Cardiac fibroblast (primary cell): Measurements from ENCODE around the gene ZNF652.

ENCODE experiments used
- DNase-seq, 2 donors: peaks; one replicate each; pipeline versions ENCODE4 v3.0.0 to v3.0.0-alpha.2; 2010; ENCODE audit warnings: low read depth in 2 of 2
- H3K4me3 ChIP-seq, 2 donors: replicated peaks in 1 of 2; 1 replicate in 1 of 2; 2 replicates in 1 of 2; pipeline ENCODE4 v1.5.1; 2011; ENCODE audit warnings: low read depth in 2 of 2, low read length in 2 of 2, mild to moderate bottlenecking in 2 of 2, moderate library complexity in 1 of 2
- CTCF ChIP-seq: IDR thresholded peaks from one replicate; pipeline ENCODE4 v1.5.1; 2011; ENCODE audit warnings: low read depth, mild to moderate bottlenecking, low read length, inconsistent platforms

The ZNF652 gene

DNA sequence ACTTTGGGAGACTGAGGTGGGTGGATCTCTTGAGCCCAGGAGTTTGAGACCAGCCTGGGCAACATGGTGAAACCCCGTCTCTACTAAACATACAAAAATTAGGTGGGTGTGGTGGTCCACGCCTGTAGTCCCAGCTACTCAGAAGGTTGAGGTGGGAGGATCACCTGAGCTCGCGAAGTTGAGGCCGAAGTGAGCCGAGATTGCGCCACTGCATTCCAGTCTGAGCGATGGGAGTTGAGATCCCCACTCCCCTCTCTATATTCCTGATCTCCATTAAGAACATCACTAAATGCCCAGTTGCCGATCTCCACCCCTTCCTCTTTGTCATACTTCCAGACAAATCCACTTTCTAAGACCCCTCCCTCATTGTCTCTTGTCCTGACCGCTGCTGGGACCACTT, 24.3 kb upstream of the ZNF652 start:
- DNase-seq = no peak
- H3K4me3 ChIP-seq = no peak overlapping the region
- TF ChIP-seq CTCF = no peak

DNA sequence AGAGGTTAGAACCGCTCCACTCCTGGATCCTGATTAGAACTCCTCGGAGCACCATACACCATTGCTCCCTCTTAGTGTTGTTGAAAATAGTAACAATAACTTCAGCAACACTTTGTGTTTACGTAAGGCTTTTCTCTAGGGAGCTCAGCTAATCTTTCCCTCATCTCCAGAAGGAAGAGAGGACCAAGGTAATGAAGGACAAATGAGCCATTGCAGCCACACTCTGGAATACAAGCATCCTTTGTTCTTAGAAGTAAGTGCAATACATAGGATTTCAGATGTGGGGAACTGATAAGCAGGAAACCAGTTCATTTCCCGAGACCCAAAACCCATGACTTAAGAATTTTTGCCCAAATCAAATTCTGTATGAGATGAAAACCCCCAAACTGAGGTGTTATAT, 22.9 kb upstream of the ZNF652 start:
- no peak overlapping the region for H3K4me3 ChIP-seq
- no peak for TF ChIP-seq CTCF
- DNase-seq = no peak

DNA sequence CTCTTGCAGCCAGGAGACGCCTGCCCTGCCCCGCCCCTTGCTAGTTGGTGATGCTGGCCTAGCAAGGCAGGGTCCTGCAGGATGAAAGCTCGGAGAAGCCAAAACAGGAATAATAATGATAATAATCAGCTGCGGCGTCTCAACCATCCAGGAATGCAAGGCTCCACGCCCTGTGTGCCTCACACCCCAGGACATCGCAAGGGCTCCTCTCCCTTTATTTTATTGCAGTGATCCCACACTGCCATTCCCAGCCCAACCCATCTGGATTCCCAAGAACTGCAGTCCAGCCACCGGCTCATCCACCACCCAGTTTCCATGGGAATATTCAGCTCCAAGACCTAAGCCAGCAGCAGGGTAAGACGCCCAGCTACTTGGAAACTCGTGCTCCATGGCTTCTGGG, 21.0 kb upstream of the ZNF652 start:
- no peak overlapping the region for H3K4me3 ChIP-seq
- no peak for TF ChIP-seq CTCF
- no peak for DNase-seq

- no peak for DNase-seq
- no peak for TF ChIP-seq CTCF
- no peak overlapping the region for H3K4me3 ChIP-seq
Observed at GRCh38 chr17:49382556-49382955, 20.5 kb upstream of the ZNF652 start.

GRCh38 chr17:49381793-49382192, 19.7 kb upstream of the ZNF652 start:
- H3K4me3 ChIP-seq = no peak overlapping the region

GRCh38 chr17:49381033-49381432, 19.0 kb upstream of the ZNF652 start:
- no peak for TF ChIP-seq CTCF
- no peak for DNase-seq

More at GRCh38 chr17:49381793-49382192, 19.7 kb upstream of the ZNF652 start:
- TF ChIP-seq CTCF = no peak
- no peak for DNase-seq

GRCh38 chr17:49379926-49380325, 17.9 kb upstream of the ZNF652 start:
- no peak for TF ChIP-seq CTCF
- H3K4me3 ChIP-seq = no peak overlapping the region
- no peak for DNase-seq

More at GRCh38 chr17:49381033-49381432, 19.0 kb upstream of the ZNF652 start:
- H3K4me3 ChIP-seq = no peak overlapping the region
